GM19043 (cell line): ENCODE measurements around the gene EML5.
"Not testable (repeated sequence)": the region's sequence is repeated elsewhere in the genome, so short reads cannot be mapped to it uniquely, and the experiment has no call there.

Experiments
- ATAC-seq: cut with Tn5 transposase; IDR thresholded peaks from one replicate; pipeline ENCODE4 v1.9.1; 2021; ENCODE audit warnings: low read depth; ENCODE audit not compliant: unreplicated experiment

EML5 gene

DNA sequence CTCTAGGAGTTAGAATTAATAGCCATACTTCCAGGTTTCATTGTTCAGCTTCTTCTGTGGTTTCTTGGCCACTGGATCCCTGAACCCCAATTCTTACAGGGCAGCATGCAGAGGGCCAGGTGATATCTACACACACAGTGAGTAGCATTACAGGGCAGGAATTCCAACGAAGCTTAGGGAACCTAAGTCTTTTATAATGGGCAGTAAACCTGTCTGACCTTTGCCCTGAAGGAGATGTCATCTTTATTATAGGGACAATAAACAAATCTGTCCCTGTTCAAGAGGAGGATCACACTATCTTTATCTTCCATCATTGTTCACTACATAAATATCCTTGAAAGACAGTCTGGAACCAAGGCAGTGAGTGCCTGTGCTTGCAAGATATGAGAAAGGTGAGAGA, 11.7 kb upstream of the EML5 start:
- ATAC-seq: no peak

DNA sequence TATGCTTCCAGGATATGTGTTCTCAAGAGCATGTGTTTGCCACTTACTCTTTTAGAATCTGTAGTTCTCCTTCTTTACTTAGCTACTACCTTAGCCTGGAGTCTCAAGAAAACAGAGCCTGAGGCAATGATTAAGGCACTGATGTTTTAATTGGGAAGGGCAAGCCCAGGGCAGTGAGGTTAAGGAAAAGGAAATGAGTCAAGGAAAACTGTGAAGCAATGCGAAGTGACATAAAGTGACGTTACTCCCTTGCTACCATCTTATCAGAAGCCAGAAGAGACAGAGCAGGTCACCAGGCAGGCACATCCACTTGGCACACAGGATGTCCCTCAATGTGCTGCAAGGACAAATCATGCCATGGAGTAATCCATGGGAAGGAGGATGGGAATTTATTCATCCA, 11.3 kb upstream of the EML5 start:
- ATAC-seq: no peak

DNA sequence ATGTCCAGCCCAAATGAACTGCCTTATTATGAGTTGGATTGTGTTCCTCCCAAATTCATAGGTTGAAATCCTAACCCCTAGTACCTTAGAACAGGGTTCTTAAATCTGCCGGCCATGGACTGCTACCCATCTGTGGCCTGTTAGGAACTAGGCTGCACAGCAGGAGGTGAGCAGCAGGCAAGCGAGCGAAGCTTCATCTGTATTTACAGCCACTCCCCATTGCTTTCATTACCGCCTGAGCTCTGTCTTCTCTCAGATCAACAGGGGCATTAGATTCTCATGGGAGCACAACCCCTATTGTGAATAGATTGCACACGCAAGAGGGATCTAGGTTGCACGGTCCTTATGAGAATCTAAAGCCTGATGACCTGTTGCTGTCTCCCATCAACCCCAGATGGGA, 9.8 kb upstream of the EML5 start:
- no peak for ATAC-seq

DNA sequence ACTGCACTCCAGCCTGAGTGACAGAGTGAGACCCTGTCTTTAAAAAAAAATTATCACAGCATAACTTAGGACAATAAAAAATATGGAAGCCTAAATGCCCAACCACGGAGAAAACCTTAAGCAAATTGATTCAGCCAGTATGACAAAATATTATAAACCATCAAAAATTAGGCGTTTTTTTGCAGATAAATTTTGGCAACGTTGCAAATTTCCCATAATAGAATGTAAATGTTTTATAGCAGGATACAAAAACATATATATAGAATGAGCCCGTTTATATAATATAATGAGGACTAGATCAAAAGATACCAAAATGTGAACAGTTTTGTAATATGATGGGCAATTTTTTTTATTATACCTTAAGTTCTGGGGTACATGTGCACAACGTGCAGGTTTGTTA, 6.8 kb upstream of the EML5 start:
- ATAC-seq: no peak

DNA sequence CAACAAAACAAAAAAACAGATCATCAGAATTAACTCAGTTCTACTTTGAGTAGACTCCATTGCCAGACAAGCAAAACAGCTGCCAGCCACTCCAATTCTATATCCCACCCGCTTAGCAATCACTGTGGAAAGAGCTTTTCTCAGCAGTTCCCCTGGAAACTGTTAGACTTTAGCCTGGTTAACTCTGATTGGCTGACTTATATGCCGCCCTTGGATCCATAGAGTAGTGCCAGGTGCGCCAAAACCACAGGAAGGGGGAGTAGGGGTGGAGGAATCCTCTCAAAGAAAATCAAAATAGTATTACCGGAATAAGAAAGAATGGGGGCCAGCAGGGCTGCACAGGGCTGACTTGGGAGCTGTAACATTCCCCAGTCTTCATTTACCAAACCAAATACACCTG, 5.4 kb upstream of the EML5 start:
- ATAC-seq: no peak

DNA sequence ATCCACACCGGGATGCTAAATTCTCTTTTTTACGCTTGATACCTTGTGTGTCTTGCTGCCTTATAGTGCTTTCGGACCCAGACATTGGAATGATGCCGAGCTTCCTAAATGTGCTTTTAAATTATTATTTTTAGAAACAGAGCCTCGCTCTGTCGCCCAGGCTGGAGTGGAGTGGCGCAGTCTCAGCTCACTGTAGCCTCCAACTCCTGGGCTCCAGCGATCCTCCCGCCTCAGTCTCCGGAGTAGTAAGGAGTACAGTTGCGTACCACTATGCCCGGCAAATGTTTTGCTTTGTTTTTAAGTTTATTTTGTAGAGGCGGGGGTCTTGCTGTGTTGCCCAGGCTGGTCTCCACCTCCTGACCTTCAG, 489 bp upstream of the EML5 start:
- ATAC-seq: no peak

DNA sequence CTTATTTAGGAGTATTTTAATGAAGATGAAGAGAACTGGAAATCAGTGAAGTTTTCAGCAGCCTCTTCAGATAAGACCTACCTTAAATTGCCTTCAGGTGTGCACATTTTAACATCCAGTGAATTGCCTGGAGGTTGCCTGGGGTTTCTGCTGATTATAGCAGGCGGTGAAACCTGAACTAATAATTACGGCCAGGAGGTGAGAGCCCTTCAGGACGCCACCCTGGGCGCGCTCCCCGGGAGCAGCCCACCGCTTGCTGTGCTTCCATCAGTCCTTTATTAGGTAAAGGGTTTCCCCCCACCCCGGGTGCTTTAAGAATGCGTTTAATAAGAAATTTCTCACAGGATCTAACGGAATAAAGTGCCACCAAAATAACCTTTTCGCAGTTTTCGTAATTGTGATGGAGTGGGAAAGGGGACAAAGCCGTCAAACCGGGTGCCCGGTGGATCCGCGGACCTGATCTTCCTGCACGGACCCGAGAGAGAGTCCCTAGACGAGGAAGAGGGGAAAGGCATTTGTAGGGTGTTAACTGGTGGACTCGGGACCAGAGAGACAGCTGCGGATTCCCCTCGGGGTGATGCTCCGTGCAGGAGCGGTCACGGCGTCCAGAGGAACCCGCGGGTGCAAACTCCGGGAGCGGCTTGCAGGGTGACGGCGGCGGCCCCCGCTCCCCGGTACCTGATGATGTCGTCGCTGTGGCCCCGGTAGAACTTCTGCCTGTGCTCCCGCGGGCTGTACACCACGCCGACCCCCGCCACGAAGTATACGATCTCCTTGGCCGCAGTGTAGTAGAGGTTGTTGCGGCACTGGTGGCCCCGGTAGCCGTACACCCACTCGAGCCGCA, 902 bp downstream of the EML5 start:
- no peak for ATAC-seq

DNA sequence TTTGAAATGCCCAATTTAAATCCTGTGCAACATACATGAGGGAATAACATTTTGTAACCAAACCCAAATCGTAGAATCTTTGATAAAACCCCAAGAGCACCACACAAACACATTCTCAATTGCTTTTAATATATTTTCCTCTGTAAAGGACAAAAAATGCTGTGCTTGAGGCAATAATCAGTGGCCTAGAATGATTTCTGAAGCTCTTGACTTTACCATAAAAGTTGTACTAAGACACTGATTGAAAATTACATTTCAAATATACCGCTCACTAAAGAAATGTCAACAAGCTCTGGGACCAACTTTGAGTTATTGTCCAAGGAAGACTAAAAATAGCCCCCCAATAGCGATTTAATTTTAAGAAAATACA, 1.5 kb downstream of the EML5 start:
- ATAC-seq: no peak

DNA sequence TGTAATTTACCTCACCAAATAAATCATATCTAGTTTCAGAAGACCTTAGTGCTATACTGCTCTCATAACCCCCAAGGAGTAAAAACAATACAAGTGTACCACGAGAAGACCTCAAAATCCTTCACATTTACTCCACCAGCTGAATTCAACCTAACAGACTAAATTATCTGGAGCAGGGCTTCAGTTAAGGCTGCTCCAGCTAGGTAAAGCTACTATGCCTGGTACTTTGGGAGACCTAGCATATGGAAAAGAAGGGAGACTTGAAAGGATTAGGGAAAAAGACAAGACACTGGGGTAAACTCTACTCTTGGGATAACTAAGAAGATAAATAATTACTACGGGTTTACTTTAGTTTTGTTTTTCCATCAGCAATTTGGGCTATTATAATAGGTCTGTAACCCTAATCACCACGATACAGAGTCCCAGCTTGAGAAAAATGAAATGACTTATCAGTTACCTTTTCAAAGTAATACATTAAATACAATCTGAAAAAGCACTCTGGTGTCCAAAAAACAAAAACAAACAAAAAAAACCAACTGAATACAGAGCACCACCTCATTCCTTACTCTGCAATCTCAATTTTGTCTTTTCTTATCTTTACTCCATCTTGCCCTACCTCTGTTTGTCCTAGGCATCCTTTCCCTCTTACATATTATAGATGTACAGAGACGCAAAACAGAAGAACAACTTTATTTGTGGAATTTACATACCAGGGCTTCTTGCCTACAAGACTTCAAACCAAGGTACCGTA, 2.1 kb downstream of the EML5 start:
- ATAC-seq: no peak

DNA sequence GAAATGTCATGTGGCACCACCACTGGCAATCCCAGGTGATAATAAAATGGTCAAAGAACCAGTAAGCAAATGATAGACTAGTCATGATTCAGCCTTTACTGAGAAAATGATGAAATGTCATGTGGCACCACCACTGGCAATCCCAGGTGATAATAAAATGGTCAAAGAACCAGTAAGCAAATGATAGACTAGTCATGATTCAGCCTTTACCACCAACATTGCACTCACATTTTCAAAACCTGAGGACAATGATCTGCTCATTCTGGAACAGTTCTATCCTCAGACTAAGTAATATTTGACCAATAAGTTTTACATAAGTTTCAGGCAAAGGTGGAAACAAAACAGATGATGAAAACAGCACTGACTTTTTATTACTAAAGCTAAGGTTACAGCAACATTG, 3.2 kb downstream of the EML5 start:
- not testable (repeated sequence) for ATAC-seq

DNA sequence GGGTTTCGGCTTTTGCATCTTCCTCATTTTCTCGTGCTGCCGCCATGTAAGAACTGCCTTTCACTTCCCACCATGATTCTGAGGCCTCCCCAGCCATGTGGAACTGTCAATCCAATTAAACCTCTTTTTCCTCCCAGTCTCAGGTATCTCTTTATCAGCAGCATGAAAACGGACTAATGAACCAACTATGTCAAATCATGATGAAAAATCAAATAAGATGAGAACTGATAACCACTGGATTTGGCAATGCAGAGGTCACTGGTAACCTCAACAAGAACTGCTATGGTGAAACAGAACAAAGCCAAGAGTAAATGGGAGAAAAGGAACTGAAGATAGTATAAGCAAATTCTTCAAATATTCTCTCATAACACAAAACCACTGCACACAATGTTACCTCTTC, 6.0 kb downstream of the EML5 start:
- no peak for ATAC-seq

DNA sequence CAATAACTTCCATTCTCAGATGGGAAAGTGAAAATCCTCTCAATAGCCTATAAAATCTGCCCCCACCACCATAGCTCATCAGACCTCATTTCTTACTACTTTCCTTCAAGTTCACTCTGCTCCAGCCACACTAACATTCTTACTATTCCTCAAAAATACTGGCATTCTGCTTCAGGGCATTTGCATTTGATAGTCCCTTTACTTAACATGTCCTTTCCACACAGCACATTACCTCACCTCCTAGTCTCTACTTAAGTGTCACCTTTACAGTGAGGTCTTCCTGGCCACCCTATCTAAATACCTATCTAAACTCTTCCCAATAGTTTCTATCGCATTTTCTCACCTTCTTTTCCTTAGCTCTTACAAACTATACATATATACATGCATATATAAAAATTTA, 6.8 kb downstream of the EML5 start:
- no peak for ATAC-seq

DNA sequence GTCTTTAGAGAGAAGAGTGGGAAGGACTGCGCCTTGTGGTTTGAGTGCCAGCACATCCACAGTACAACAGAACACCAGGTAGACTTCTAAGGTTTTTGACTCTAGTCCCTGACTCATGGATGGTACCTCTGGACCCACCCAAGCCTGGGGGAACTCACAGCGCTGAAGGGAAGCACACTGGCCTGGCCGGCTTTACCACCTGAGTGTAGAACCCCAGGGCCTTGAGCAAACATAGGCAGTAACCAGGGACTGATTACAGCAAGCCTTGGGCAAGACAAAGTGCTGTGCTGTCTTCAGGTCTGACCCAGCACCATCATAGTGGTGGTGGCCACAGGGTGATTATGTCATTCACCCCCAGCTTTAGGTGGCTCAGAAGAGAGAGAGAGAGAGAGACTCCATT, 17.2 kb downstream of the EML5 start:
- no peak for ATAC-seq

DNA sequence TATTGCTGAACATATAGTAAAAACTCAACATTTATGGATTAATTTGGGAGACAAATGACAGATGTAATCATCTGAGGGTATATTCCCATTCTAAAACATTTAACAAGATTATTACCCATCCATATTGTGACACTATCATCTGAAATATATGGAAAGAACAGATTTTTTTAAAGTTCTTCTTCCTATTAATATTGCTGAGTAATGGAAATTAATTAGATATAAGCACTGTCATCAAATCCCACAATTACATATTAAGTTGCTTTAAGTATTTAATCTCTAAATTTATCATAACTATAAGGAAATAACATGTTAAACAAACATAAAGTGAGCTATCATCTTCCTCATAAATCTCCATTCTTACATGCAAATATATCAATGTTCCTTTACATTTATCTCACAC, 22.0 kb downstream of the EML5 start:
- ATAC-seq: no peak

DNA sequence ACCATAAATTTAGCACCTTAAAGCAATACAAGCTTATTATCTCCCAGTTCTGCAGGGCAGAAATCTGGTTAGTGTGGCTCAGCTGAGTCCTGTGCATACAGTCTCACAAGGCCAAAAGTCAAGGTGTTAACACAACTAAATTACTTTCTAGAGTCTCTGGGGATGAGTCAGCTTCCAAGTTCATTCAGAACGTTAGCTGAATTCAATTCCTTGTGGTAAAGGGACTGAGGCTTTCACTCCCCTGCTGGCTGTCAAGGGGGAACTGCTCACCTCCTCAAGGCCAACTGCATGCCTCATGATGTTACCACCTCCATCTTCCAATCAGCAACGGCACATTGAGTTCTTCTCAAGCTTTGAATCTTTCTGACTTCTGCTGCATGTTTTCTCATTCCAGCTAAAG, 27.6 kb downstream of the EML5 start:
- no peak for ATAC-seq

DNA sequence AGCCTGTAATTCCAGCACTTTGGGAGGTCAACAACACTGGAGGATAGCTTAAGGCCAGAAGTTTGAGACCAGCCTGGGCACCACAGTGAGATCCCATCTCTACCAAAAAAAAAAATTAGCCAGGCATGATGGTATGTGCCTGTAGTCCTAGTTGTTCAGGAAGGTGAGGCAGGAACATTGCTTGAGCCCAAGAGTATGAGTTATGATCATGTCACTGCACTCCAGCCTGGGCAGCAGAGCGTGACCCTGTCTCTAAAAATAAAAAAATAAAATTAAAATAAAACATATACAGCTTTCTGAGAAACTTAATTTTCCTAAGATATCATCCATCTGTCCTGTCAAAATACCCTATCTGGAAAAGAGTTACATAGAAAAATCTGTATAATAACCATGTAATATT, 38.9 kb downstream of the EML5 start:
- ATAC-seq: no peak

DNA sequence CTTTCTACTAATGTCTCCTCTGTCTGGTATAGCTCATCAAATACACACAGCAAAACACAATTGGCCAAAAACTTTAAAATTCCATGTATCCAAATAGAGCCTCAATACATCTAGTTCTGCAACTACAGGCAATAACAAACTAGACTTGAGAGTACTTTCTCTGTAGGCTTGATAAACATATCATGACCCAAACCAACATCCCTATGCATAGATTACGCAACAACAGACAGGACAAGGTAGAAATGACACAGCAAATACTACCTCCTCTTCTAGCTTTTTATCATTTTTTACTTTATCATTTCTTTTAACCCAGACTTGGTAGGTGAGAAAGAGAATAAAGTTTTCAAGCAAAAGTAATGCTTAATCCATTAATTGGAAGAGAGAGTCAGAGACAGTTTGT, 41.8 kb downstream of the EML5 start:
- no peak for ATAC-seq

DNA sequence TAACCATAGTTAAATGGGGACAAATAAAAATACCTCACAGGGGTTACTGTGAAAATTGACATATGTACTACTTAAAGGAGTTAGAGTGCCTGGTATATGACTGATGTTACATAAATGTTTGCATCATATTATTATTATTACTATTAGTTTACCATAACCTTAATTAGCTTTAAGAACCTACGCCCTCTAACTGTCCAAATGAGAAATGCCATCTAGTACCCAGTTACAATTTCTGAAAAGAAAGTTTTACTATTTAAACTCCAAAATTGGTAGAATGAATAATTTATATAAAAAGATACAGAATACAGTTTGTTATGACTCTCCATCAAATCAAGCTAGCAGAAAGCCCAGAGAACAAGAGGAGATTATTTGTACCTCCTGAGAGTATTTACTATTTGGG, 42.3 kb downstream of the EML5 start:
- no peak for ATAC-seq

DNA sequence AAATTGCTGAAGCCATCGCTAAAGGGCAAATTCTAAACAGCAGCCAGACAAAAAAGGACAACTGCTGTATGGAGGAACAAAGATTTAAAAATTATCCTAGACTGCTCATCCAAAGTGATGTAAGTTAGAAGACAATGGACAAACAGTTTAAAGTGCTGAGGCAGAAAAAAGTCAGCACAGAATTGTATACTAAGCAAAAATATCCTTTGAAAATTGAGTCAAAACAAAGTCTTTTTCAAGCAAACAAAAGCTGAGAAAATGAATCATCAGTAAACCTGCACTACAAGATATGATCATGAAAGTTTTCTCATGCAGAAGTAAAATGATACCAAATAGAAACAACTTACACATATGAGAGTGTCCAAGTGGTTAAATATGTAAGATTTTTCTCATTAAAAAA, 43.6 kb downstream of the EML5 start:
- ATAC-seq: no peak

DNA sequence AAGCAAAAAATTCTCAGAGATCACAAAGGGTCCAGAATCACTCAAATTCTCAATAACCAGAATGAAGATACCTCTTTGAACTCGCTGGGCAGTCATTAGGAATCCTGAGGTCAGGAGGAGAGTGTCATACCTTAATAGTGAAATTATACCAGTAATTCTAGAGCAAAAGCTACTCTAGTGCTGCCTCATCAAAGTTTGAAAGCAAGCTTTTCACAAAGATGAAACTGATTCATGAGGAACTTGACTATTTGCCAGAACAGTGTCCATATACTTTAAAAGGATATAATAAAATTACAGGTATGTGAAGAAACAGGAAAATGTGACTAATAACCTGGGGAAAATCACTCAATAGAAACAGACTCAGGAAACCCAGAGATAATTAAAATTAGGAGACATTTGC, 44.5 kb downstream of the EML5 start:
- ATAC-seq: no peak

DNA sequence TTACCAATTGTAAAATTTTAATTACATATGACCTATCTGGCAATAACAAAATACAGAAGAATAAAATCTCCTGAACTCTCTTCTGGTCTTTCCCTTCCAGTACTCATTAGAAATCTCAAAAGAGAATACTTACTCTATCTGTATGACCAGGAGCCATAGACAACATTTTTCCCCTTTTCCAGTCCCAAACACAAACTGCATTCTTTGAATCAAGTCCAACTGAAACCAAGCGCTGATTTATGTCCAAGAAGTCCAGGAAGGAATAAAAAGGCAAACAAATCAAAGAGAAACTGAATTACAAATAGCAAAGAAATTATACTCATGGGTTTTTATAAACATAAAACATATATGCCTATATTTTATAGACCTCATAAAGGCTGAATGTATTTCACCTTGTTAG, 46.7 kb downstream of the EML5 start:
- ATAC-seq: no peak

DNA sequence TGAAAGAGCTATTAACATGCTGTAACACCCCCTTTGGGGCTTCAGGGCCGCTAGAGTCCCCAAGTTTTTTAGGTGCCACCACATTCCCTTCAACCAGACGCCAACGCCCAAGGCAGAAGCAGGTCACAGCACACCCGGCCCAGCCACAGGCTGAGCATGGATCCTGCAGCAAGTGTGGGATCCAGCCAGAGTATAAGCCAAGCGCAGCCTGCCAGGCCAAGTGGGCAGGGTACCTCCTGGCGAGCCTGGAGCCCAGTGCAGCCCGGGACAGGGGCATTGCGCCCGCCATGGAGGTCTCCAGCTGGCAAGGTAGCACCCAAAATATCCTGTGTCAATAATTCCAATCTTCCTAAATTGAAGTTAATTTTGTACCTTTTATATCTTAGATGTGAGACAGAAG, 55.5 kb downstream of the EML5 start:
- ATAC-seq: no peak
